Lower lobe of right lung (tissue), 2 donors: ENCODE measurements around the gene JPH3. TPM values are rescaled to one million over a fixed set of nuclear protein-coding genes. Genes with fewer than 3 reads are reported as not detected.

ENCODE experiments used
- ATAC-seq, 2 donors: fragments of 200-7000 bp; cut with Tn5 transposase; one replicate each; pipeline ENCODE4 v1.9.1; 2020 to 2022; ENCODE audit warnings: mild to moderate bottlenecking in 2 of 2, moderate library complexity in 2 of 2
- DNase-seq: peaks from one replicate; pipeline ENCODE4 v3.0.0-alpha.2; 2020
- H3K27ac ChIP-seq: fragments of 200-600 bp; one replicate; pipeline ENCODE4 v1.8.0; 2022
- H3K27me3 ChIP-seq: fragments of 200-600 bp; one replicate; pipeline ENCODE4 v1.8.0; 2022; ENCODE audit warnings: low read depth
- H3K36me3 ChIP-seq: fragments of 200-600 bp; one replicate; pipeline ENCODE4 v1.8.0; 2022; ENCODE audit warnings: mild to moderate bottlenecking
- H3K4me1 ChIP-seq: fragments of 200-600 bp; one replicate; pipeline ENCODE4 v1.8.0; 2022
- H3K4me3 ChIP-seq: fragments of 200-600 bp; one replicate; pipeline ENCODE4 v1.8.0; 2022; ENCODE audit warnings: mild to moderate bottlenecking
- H3K9me3 ChIP-seq: fragments of 200-600 bp; one replicate; pipeline ENCODE4 v1.8.0; 2022
- CTCF ChIP-seq: fragments of 200-600 bp; IDR thresholded peaks from one replicate; pipeline ENCODE4 v1.8.0; 2022; ENCODE audit warnings: antibody characterized with exemption, mild to moderate bottlenecking
- intact Hi-C: fragments of 100-400 bp; cut with DNase I; formaldehyde crosslinking; loops from one replicate; pipeline ENCODE4 v1.11.0; 2022
- total RNA-seq: library from RNA; stranded (reverse); fragmentation: NEBNext Ultra II Directional; extraction: Animal tissue kit (Norgen Biotek cat#: 25700); gene quantifications from one replicate; pipeline ENCODE4 v1.2.1, GENCODE V29; 2021
- donor health status: DM: no; HTN: yes; CAD: no; lungs with severe emphysema.

The JPH3 gene
- total RNA-seq, 1 donor from 2014 or later = 0.12 TPM

- DNase-seq (no peak), ATAC-seq (no peak)
- intact Hi-C loops = no loop called here
- Histone ChIP-seq H3K4me3 (no peak overlapping the region), H3K27ac (no peak overlapping the region), H3K36me3 (no peaks in the 10 kb centered on the region), H3K9me3 (no peaks in the 10 kb centered on the region), H3K4me1 (no peaks in the 10 kb centered on the region), H3K27me3 (no peaks in the 10 kb centered on the region)
- TF ChIP-seq CTCF = no peak
Observed at GRCh38 chr16:87563022-87563421, 39.3 kb upstream of the JPH3 start.

DNA sequence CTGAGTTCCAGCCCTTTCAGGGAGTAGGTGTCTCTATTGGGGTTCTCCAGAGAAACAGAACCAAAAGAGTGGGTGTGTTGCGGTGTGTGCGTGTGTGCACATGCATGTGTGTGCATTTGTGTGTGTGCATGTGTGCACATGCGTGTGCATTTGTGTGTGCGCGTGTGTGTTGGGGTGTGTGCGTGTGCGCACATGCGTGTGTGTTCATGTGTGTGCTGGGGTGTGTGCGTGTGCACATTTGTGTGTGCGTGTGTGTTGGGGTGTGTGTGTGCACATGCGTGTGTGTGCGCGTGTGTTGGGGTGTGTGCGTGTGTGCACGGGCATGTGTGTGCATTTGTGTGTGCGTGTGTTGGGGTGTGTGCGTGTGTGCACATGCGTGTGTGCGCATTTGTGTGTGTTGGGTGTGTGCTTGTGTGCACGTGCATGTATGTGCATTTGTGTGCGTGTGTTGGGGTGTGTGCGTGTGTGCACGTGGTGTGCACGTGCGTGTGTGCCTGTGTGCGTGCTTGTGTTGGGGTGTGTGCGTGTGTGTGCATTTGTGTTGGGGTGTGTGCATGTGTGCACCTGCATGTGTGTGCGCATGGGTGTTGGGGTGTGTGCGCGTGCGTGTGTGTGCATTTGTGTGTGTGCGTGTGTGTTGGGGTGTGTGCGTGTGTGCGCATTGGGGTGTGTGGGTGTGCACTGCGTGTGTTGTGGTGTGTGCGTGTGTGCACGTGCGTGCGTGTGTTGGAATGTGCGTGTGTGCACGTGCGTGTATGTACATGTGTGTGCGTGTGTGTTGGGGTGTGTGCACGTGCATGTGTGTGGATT, 38.4 kb upstream of the JPH3 start:
- no peak for TF ChIP-seq CTCF

GRCh38 chr16:87564524-87564778, 37.9 kb upstream of the JPH3 start:
- Histone ChIP-seq H3K36me3 (no peaks in the 10 kb centered on the region), H3K27ac (no peak overlapping the region), H3K4me1 (no peaks in the 10 kb centered on the region), H3K4me3 (no peak overlapping the region), H3K27me3 (no peaks in the 10 kb centered on the region), H3K9me3 (no peaks in the 10 kb centered on the region)
- DNase-seq (no peak), ATAC-seq (no peak)
- no peak for TF ChIP-seq CTCF
- intact Hi-C loops = no loop called here

More for the DNA sequence above, 38.4 kb upstream of the JPH3 start:
- H3K27me3 ChIP-seq = no peaks in the 10 kb centered on the region
- no peaks in the 10 kb centered on the region for H3K36me3 ChIP-seq
- no peak overlapping the region for H3K4me3 ChIP-seq
- H3K4me1 ChIP-seq = no peaks in the 10 kb centered on the region
- intact Hi-C loops = no loop called here
- H3K27ac ChIP-seq = no peak overlapping the region
- no peaks in the 10 kb centered on the region for H3K9me3 ChIP-seq
- no peak for ATAC-seq
- DNase-seq = no peak

DNA sequence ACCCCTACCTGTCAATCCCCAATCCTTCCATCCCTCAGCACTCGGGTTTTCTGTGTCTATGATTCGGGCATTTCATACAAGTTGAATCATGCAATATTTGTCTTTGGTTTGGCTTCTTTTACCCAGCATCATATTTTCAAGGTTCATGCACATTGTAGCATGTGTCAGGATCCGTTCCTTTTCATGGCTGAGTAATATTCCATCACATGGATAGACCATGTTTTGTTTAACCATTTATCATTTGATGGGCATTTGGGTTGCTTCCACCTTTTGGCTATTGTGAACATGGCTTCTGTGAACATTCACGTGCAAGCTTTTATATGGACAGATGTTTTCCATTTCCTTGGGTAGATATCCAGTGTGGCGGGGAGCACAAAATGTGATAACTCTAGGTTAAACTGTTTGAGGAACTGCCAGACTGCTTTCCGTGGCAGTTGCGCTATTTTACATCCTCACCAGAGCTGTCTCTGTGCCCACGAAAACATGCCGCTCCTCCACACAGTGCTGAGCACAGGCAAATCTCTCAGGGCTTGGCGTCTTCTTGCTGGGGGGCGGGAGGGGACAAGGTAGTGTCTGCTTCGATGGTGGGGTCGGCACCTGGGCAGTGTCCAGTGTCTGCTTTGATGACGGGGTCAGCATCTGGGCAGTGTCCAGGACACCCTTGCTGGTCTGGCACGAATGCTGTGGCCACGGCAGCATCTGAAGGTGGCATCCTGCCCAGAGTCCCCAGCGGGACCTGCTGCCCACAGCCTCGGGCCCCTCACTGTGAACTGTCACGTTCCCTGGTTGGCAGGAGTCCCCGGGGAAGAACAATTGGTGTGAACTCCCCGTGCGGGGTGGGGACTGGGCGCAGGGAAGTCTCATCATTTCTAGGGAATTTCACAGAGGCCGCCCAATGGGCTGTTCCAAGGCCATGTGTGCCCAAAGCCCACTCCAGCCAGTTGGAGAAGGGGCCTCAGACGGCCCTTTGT, 32.4 kb upstream of the JPH3 start:
- Histone ChIP-seq H3K36me3 (no peaks in the 10 kb centered on the region), H3K9me3 (no peaks in the 10 kb centered on the region), H3K4me3 (no peak overlapping the region), H3K4me1 (peaks cover 19% of the 10 kb centered on the region), H3K27me3 (peaks cover 6% of the 10 kb centered on the region), H3K27ac (no peak overlapping the region)
- DNase-seq (no peak), ATAC-seq (no peak)
- TF ChIP-seq CTCF = no peak
- intact Hi-C loops = no loop called here

- H3K9me3 ChIP-seq = no peaks in the 10 kb centered on the region
- H3K27ac ChIP-seq = peak overlapping the region; percentile 41
- no peak for TF ChIP-seq CTCF
- H3K27me3 ChIP-seq = peaks cover 6% of the 10 kb centered on the region
- no peaks in the 10 kb centered on the region for H3K36me3 ChIP-seq
- no peak for DNase-seq
- no peak for ATAC-seq
- H3K4me1 ChIP-seq = peaks cover 19% of the 10 kb centered on the region
- H3K4me3 ChIP-seq = no peak overlapping the region
- intact Hi-C loops = no loop called here
Observed at GRCh38 chr16:87570572-87570937, 31.8 kb upstream of the JPH3 start.
